ENCODE data around the gene FNBP1L. TPM values are rescaled to one million over a fixed set of nuclear protein-coding genes. Genes with fewer than 3 reads are reported as not detected.

FNBP1L gene
- total RNA-seq, 1 experiment from 2014 or later: 119 TPM

- Mint-ChIP-seq H3K4me3 (no peak overlapping the region), H3K27ac (no peak overlapping the region), H3K36me3 (ENCODE audit: insufficient read depth in 1 of 3, low read depth in 3 of 3) (no peaks in the 10 kb centered on the region; a peak in 1 of 7 replicates), H3K4me1 (peaks cover 20 to 23% of the 10 kb centered on the region in 2 experiments), H3K27me3 (ENCODE audit: low read depth) (no peaks in the 10 kb centered on the region), H3K9me3 (no peaks in the 10 kb centered on the region; a peak in 1 of 5 replicates)
- H4K8ac ChIP-seq (replicated peaks; ENCODE audit: insufficient read length, low read depth, low read length): no peak overlapping the region
- H3K4me2 ChIP-seq (ENCODE audit: insufficient read depth, insufficient read length, low read length): no peak overlapping the region
- H4K20me1 ChIP-seq (ENCODE audit: control insufficient read depth, insufficient read depth, insufficient read length): no peaks in the 10 kb centered on the region
- H2BK12ac ChIP-seq (ENCODE audit: insufficient read length, low read depth, low read length): no peak overlapping the region
- WGBS (ENCODE audit: extremely low coverage, insufficient read length, low lambda C conversion rate): no CpG with 5 or more reads among the region's 1 CpG
- H3K27me3 ChIP-seq (ENCODE audit: insufficient read depth, low read length): no peaks in the 10 kb centered on the region
- no peak overlapping the region for H2BK120ac ChIP-seq (ENCODE audit: low read depth, low read length, poor library complexity, severe bottlenecking)
- H3K4ac ChIP-seq (ENCODE audit: low read depth, low read length): no peak overlapping the region
- no peak overlapping the region for H3K14ac ChIP-seq (ENCODE audit: insufficient read depth, low read length)
- H3K56ac ChIP-seq (ENCODE audit: insufficient read length, low read depth, low read length): no peak overlapping the region
- no peaks in the 10 kb centered on the region for H3K79me2 ChIP-seq (ENCODE audit: insufficient read depth, low read length)
- H2BK15ac ChIP-seq (ENCODE audit: low read depth, low read length): no peak overlapping the region
- no peak overlapping the region for H3K18ac ChIP-seq (ENCODE audit: insufficient read length, low read depth, low read length)
- DNase-seq: no peak
- no peak overlapping the region for H3T11ph ChIP-seq (ENCODE audit: low read length)
- no peak overlapping the region for H2AK5ac ChIP-seq (ENCODE audit: insufficient read length, low read length)
- no peak overlapping the region for H3K27ac ChIP-seq (ENCODE audit: insufficient read length, low read depth, low read length)
- no peaks in the 10 kb centered on the region for H3K79me1 ChIP-seq (ENCODE audit: insufficient read depth, low read depth, low read length, poor library complexity, severe bottlenecking)
- H3K23ac ChIP-seq (ENCODE audit: insufficient read length, low read depth, low read length): no peak overlapping the region
- no peaks in the 10 kb centered on the region for H3K23me2 ChIP-seq (ENCODE audit: insufficient read length, low read depth, low read length, poor library complexity, severe bottlenecking)
- no peak overlapping the region for H2BK5ac ChIP-seq (ENCODE audit: insufficient read length, low read length)
- no peak overlapping the region for H4K5ac ChIP-seq (ENCODE audit: insufficient read length, low read depth, low read length)
- no peak overlapping the region for H3K9ac ChIP-seq (ENCODE audit: extremely low read depth, insufficient read length, low read length)
- TF ChIP-seq, protein P1, sequence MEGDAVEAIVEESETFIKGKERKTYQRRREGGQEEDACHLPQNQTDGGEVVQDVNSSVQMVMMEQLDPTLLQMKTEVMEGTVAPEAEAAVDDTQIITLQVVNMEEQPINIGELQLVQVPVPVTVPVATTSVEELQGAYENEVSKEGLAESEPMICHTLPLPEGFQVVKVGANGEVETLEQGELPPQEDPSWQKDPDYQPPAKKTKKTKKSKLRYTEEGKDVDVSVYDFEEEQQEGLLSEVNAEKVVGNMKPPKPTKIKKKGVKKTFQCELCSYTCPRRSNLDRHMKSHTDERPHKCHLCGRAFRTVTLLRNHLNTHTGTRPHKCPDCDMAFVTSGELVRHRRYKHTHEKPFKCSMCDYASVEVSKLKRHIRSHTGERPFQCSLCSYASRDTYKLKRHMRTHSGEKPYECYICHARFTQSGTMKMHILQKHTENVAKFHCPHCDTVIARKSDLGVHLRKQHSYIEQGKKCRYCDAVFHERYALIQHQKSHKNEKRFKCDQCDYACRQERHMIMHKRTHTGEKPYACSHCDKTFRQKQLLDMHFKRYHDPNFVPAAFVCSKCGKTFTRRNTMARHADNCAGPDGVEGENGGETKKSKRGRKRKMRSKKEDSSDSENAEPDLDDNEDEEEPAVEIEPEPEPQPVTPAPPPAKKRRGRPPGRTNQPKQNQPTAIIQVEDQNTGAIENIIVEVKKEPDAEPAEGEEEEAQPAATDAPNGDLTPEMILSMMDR (conservative IDR thresholded peaks at IDR 0.05): no peak
- H2BK20ac ChIP-seq (ENCODE audit: low read depth, low read length, poor library complexity, severe bottlenecking): no peak overlapping the region
- H3K9me3 ChIP-seq (ENCODE audit: control insufficient read depth, low read depth, low read length): no peaks in the 10 kb centered on the region
- H3K4me1 ChIP-seq (ENCODE audit: insufficient read depth, low read length): 0 out of 2 replicates have a peak, but pooled peaks cover 3% of the 10 kb centered on the region
- no peak overlapping the region for H2AFZ ChIP-seq (ENCODE audit: low read length)
- no peak overlapping the region for H4K91ac ChIP-seq (ENCODE audit: insufficient read length, low read depth, low read length)
Measured at GRCh38 chr1:93601686-93602085, 153.8 kb downstream of the FNBP1L start.
